HCT116 (cell line): Measurements from ENCODE around the gene FASN. TPM values are rescaled to one million over a fixed set of nuclear protein-coding genes. Genes with fewer than 3 reads are reported as not detected.

ENCODE experiments used
- ATAC-seq: fragments of 200-7000 bp; cut with Tn5 transposase; 2 replicates; pipeline ENCODE4 v1.9.1; 2020; ENCODE audit warnings: mild to moderate bottlenecking, moderate library complexity
- BruUV-seq: library from RNA; stranded (reverse); fragments of 400-500 nt; replicated peaks from 2 replicates; lab custom pipeline; 2021; lab: Mats Ljungman, UMichigan
- CTCF ChIA-PET: fragments of 300-600 bp; sonication (Branson Sonifier 250); formaldehyde crosslinking; loops from one replicate; lab custom pipeline; 2021; ENCODE audit warnings: antibody characterized with exemption; lab: Charles Lee
- POLR2A ChIA-PET: fragments of 300-600, 350-600 bp; sonication (Branson Sonifier 250); formaldehyde crosslinking; loops from one replicate; lab custom pipeline; 2021; ENCODE audit warnings: antibody characterized with exemption; lab: Charles Lee
- RAD21 ChIA-PET, 2 experiments: fragments of 300-600 bp; sonication (Branson Sonifier 250); formaldehyde crosslinking; loops; one replicate each; lab custom pipeline; 2023; ENCODE audit warnings: low total read pairs in 2 of 2; ENCODE audit not compliant: uncharacterized antibody in 2 of 2, unreplicated experiment in 2 of 2, low non-redundant PET in 1 of 2; lab: Charles Lee
- DNase-seq: peaks from one replicate; pipeline ENCODE4 v3.0.0-alpha.2; 2010; ENCODE audit warnings: low read depth, low spot score
- H2AFZ ChIP-seq: fragments of 200-600 bp; shearing (Covaris generic), sonication (generic); 2 replicates; pipeline ENCODE4 v1.6.1; 2017; ENCODE audit warnings: low read depth, mixed run types, mixed read lengths, antibody characterized with exemption, low read length; ENCODE audit not compliant: poor library complexity, severe bottlenecking
- H3K27ac ChIP-seq: 2 replicates; pipeline ENCODE4 v1.5.1; 2012; ENCODE audit warnings: low read depth, low read length
- H3K27me3 ChIP-seq: fragments of 200-600 bp; sonication (generic); 2 replicates; pipeline ENCODE4 v1.6.1; 2016; ENCODE audit warnings: mixed run types, low read length, mixed read lengths; ENCODE audit not compliant: insufficient read depth
- H3K36me3 ChIP-seq, 2 experiments: fragments of 200-500 bp in 1 of 2; fragments of 200-600 bp in 1 of 2; sonication (Bioruptor generic) in 1 of 2; sonication (generic) in 1 of 2; 2 replicates each; pipeline versions ENCODE4 v1.5.1 to v1.6.1; 2014 to 2016; ENCODE audit warnings: low read length in 2 of 2, inconsistent platforms in 1 of 2, mixed read lengths in 1 of 2, mixed run types in 1 of 2; ENCODE audit not compliant: insufficient read depth in 2 of 2, control insufficient read depth in 1 of 2
- H3K4me1 ChIP-seq, 2 experiments: fragments of 200-600 bp in 1 of 2; sonication (generic) in 1 of 2; 2 replicates each; pipeline versions ENCODE4 v1.5.1 to v1.6.1; 2012 to 2017; ENCODE audit warnings: low read length in 2 of 2, inconsistent platforms in 1 of 2, mild to moderate bottlenecking in 1 of 2, mixed read lengths in 1 of 2, mixed run types in 1 of 2, moderate library complexity in 1 of 2; ENCODE audit not compliant: insufficient read depth in 2 of 2, control insufficient read depth in 1 of 2
- H3K4me2 ChIP-seq: fragments of 200-600 bp; sonication (generic); 2 replicates; pipeline ENCODE4 v1.6.1; 2017; ENCODE audit warnings: mixed run types, low read length, mixed read lengths
- H3K4me3 ChIP-seq, 2 experiments: fragments of 200-600 bp in 1 of 2; sonication (generic) in 1 of 2; replicated peaks in 1 of 2; 2 replicates each; pipeline ENCODE4 v1.5.1; 2011 to 2016; ENCODE audit warnings: low read length in 2 of 2, control low read depth in 1 of 2, low read depth in 1 of 2, mild to moderate bottlenecking in 1 of 2, mixed read lengths in 1 of 2, mixed run types in 1 of 2
- H3K79me2 ChIP-seq: fragments of 200-600 bp; sonication (generic); 2 replicates; pipeline ENCODE4 v1.6.1; 2017; ENCODE audit warnings: mild to moderate bottlenecking, mixed run types, low read length, moderate library complexity, mixed read lengths; ENCODE audit not compliant: insufficient read depth
- H3K9ac ChIP-seq: fragments of 200-600 bp; sonication (generic); 2 replicates; pipeline ENCODE4 v1.6.1; 2016; ENCODE audit warnings: low read length, mixed read lengths
- H3K9me2 ChIP-seq: fragments of 200-600 bp; sonication (generic), shearing (Covaris generic); 2 replicates; pipeline ENCODE4 v1.6.1; 2017; ENCODE audit warnings: mixed run types, mild to moderate bottlenecking, moderate library complexity; ENCODE audit not compliant: insufficient read depth
- H3K9me3 ChIP-seq, 2 experiments: fragments of 200-500 bp in 1 of 2; fragments of 200-600 bp in 1 of 2; sonication (Bioruptor generic) in 1 of 2; sonication (generic) in 1 of 2; 2 replicates each; pipeline ENCODE4 v1.6.1; 2014 to 2017; ENCODE audit warnings: low read length in 2 of 2, mixed read lengths in 2 of 2, inconsistent platforms in 1 of 2, low read depth in 1 of 2, mild to moderate bottlenecking in 1 of 2, mixed run types in 1 of 2, moderate library complexity in 1 of 2; ENCODE audit not compliant: control insufficient read depth in 1 of 2, insufficient read depth in 1 of 2
- H4K20me1 ChIP-seq: fragments of 200-600 bp; sonication (generic), shearing (Covaris generic); 2 replicates; pipeline ENCODE4 v1.6.1; 2017; ENCODE audit warnings: mixed run types, mild to moderate bottlenecking, moderate library complexity; ENCODE audit not compliant: insufficient read depth
- ATF3 ChIP-seq: IDR thresholded peaks from 2 replicates; pipeline ENCODE4 v1.6.1; 2012
- POLR2A ChIP-seq: IDR thresholded peaks from 2 replicates; pipeline ENCODE4 v1.7.0; 2011; ENCODE audit warnings: borderline replicate concordance; ENCODE audit not compliant: insufficient read depth, insufficient read length; ENCODE audit errors: extremely low read depth
- SP1 ChIP-seq: IDR thresholded peaks from 2 replicates; pipeline ENCODE4 v1.6.1; 2012; ENCODE audit warnings: low read depth
- intact Hi-C: fragments of 100-400 bp; cut with micrococcal nuclease; formaldehyde crosslinking; loops from 2 replicates; pipeline ENCODE4 v1.10.0; 2022
- total RNA-seq: library from RNA; stranded (reverse); gene quantifications from one replicate; pipeline ENCODE4 v1.2.1, GENCODE V29; 2021; ENCODE audit not compliant: unreplicated experiment

The FASN gene
- total RNA-seq, 1 experiment from 2014 or later: 754 TPM

GRCh38 chr17:82108496-82108945 is 10.5 kb upstream of the FASN start:
- no TSS peak for BruUV-seq
- ATAC-seq (no peak), DNase-seq (no peak)
- Histone ChIP-seq H3K9me2 (no peaks in the 10 kb centered on the region), H3K4me2 (no peak overlapping the region), H3K27me3 (no peaks in the 10 kb centered on the region), H2AFZ (no peak overlapping the region), H3K9me3 (no peaks in the 10 kb centered on the region), H3K79me2 (peaks cover 11% of the 10 kb centered on the region; the same call in 1 of the 2 replicates), H4K20me1 (no peaks in the 10 kb centered on the region), H3K27ac (no peak overlapping the region), H3K9ac (no peak overlapping the region), H3K4me1 (peaks cover 32 to 43% of the 10 kb centered on the region in 2 experiments), H3K4me3 (no peak overlapping the region), H3K36me3 (peaks cover 0 to 5% of the 10 kb centered on the region in 2 experiments; a peak in 2 of 4 replicates)
- no peak for TF ChIP-seq POLR2A
- ChIA-PET RAD21 (no interaction called here), CTCF (no interaction called here), POLR2A (no interaction called here)
- intact Hi-C loops: loop anchor here (5.0 kb wide), 1 partner anchor 34 kb away; no protein-coding TSS in a partner anchor

GRCh38 chr17:82108038-82108437 is 10.0 kb upstream of the FASN start:
- Histone ChIP-seq H2AFZ (no peak overlapping the region), H3K9me3 (no peaks in the 10 kb centered on the region), H3K36me3 (peaks cover 0 to 5% of the 10 kb centered on the region in 2 experiments; a peak in 2 of 4 replicates), H3K27me3 (no peaks in the 10 kb centered on the region), H3K27ac (no peak overlapping the region), H3K4me2 (no peak overlapping the region), H3K4me3 (no peak overlapping the region), H3K9ac (no peak overlapping the region), H3K4me1 (peaks cover 32 to 43% of the 10 kb centered on the region in 2 experiments)
- no TSS peak for BruUV-seq
- ATAC-seq: no peak
- CTCF ChIA-PET: no interaction called here
- TF ChIP-seq ATF3 (no peak), SP1 (no peak), POLR2A (no peak)
- TF ChIP-seq, all 23 proteins: peak for 0
- no peaks in the 10 kb centered on the region for H4K20me1 ChIP-seq
- no peaks in the 10 kb centered on the region for H3K9me2 ChIP-seq
- RAD21 ChIA-PET: no interaction called here
- no peak for DNase-seq
- peaks cover 11% of the 10 kb centered on the region; the same call in 1 of the 2 replicates for H3K79me2 ChIP-seq
- intact Hi-C loops: loop anchor here (5.0 kb wide), 1 partner anchor 34 kb away; no protein-coding TSS in a partner anchor
- POLR2A ChIA-PET: interaction anchor here (2.3 kb wide), 1 partner anchor 10 kb away, joined by 11 read pairs; the partner anchor contains the start of gene FASN
